GM18858 (cell line): ENCODE measurements around the gene APOA1.

Experiments
- ATAC-seq: cut with Tn5 transposase; IDR thresholded peaks from one replicate; pipeline ENCODE4 v1.9.1; 2021; ENCODE audit not compliant: unreplicated experiment

Gene APOA1

GRCh38 chr11:116791813-116792143 lies 45.6 kb downstream of the APOA1 start, which contains the start of gene APOA5:
Gene APOA5 (minus strand): TSS chr11:116791879. CDS start chr11:116791860, 19 bp downstream.
- no peak for ATAC-seq

GRCh38 chr11:116791002-116791812 lies 46.2 kb downstream of the APOA1 start:
- no peak for ATAC-seq

DNA sequence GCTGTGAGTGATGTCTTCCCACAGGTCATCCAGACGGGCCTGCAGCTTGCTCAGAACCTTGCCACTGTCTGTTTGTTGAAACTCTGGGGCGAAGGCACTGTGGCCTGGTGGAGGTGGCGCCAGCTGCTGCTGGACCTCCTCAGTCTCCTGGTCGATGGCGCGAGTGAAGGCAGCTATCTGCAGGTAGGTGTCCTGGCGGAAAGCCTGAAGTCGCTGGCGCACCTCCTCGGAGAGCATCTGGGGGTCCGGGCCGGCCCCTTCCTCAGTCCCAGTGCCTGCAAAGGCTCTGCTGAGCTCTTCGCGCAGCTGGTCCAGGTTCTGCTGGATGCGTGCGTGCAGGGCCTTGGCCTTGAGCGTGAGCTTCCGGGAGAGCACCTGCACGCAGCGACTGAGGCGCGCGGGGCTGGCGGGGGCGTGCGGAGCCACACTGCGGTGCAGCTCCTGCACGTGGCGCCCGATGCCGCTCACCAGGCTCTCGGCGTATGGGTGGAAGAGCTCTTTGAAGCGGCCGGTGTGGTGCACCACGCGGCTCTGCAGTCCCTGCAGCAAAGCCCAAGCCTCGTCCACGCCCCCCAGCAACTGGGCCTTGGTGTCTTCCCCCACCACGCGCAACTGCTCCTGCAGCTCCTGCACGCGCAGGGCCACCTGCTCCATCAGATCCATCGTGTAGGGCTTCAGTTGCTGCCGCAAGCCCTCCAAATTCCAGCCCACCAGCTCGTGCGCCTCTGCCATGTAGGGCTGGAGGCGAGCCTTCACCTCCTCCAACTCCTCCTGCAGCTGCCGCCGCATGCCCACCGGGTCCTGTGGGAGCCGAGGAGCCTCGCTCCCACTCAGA lies 47.0 kb downstream of the APOA1 start:
- no peak for ATAC-seq

DNA sequence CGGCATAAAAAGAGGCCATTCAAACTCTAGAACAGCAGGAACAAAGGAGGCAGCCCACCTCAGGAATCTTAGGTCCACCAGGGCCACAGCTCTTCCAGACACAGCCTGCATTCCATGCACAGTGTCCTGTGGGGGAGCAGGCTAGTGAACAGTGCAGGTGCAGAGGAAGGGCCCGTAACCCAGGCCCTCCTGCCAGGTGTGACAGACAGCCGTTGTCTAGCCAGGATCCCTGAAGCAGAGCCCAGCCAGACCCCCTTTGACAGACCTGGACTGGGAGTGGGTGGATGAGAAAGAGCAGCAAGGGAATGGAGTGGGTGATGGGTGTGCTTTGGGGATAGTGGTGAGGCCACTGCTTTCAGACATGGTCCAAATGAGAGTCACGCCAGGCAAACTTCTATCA lies 48.4 kb downstream of the APOA1 start:
- ATAC-seq: no peak

DNA sequence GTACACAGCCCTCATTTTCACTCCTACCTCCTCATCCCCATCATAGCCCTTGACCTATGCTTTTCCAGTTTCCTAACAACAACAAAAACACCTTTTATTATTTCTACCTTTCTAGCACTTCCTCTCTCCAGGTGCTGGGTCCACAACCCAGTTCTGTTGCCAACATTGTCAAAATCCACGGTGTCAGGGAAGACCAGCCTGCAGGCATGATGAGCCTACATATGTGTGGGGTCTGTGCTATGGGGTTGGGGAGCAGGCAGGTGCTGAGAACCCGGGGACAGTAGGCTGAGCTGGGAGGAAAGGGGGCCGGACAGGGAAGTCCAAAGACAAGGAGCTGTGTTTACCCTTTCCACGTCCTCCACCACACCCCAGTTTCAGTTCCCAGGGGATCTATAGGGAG lies 48.9 kb downstream of the APOA1 start:
- ATAC-seq: no peak

- peak; percentile 68 for ATAC-seq
Observed at GRCh38 chr11:116787786-116788486, 49.5 kb downstream of the APOA1 start, which contains the start of gene ZPR1. Gene ZPR1 (minus strand): TSS chr11:116788023. CDS start chr11:116787990, 33 bp downstream.

GRCh38 chr11:116787436-116787785 lies 50.0 kb downstream of the APOA1 start:
- no peak for ATAC-seq

- ATAC-seq: no peak
Observed at GRCh38 chr11:116786966-116787365, 50.5 kb downstream of the APOA1 start.

- ATAC-seq: no peak
Observed at GRCh38 chr11:116786326-116786725, 51.1 kb downstream of the APOA1 start.
